Measurements from ENCODE around the gene ATG16L1.
"Not testable (repeated sequence)": the region's sequence is repeated elsewhere in the genome, so short reads cannot be mapped to it uniquely, and the experiment has no call there.

ATG16L1 gene

DNA sequence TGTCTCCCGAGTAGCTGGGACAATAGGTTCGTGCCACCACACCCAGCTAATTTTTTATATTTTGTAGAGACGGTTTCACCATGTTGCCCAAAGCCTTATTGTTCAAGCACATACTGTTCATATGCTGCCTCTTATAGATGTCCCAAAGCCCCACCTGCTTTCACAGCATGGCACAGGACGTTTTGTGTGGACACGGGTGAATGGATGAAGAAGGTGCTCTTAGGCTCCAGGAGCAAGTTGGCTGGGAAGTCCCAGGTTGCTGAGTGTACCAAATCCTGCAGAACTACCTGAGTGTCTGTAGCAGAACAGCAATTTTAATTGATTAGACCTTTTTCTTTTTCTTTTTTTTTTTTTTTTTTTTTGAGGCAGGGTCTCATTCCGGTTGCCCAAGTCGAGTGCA is 45.6 kb downstream of the ATG16L1 start:
- no peak for DNase-seq

DNA sequence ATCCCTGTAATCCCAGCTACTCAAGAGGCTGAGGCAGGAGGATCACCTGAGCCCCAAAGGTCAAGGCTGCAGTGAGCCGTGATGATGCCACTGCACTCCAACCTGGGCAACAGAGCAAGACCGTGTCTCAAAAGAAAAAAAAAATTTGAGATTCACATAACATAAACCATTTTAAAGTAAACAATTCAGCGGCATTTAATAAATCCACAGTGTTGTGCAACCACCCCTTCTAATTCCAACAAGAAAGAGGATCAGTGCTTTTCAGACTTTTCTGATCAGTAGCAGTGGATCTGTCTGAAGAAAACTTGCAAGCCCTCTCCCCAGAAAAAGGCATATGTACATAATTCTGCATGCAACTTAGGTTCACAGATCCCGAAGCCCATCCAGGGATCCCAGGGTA is 48.9 kb downstream of the ATG16L1 start:
- DNase-seq, result no peak

DNA sequence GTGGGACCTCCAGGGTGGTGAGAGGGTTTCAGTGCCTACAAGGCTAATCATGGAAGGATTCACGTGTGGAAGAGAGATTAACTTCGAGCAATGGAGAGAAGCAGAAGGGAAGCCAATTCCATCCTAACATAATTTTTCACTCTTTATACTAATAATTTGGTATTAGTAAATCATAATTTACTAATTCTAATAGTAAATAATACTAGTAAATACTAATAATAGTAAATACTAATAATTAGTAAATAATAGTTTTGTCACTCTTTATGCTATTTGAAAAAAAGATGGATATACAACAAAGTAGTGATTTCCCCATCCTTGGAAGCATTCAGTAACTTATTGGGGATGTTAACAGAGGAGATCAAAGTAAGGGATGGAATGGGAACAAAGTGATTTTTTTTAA is 49.8 kb downstream of the ATG16L1 start:
- DNase-seq, result no peak

DNA sequence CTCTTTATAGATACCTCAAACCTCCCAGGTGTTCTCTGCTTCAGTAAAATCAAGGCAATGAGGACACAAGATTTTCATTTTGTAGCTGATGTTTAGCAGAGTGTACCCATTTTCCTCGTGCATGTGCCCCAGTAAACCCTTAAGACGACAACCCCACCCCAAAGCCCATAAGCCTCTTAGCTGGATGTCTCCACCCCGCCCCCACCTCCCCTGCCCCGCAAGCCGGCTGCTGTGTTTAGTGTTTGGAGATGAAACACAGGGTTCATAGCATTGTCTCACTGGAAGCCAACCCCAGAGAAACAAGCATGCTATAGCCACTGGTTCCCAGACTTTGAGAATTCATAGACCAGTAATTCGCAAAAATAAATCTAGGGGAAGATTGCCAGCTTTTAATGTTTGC is 50.3 kb downstream of the ATG16L1 start:
- DNase-seq, result no peak

DNA sequence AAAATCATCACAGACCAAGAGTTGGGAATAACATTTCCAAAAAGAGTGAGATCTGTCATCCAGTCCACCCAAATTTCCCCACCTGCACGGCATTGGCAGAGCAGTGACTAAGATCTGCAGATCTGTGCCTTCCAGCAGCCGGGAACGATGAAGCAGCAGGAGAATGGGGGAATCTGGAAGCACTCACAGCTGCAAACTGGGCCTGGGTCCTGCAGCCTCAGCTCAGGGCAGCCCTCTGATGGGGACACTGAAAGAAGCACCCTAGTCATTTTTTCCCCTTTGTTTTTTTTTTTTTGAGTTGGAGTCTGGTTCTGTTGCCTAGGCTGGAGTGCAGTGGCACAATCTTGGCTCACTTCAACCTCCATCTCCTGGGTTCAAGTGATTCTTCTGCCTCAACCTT is 51.8 kb downstream of the ATG16L1 start:
- DNase-seq, result no peak

DNA sequence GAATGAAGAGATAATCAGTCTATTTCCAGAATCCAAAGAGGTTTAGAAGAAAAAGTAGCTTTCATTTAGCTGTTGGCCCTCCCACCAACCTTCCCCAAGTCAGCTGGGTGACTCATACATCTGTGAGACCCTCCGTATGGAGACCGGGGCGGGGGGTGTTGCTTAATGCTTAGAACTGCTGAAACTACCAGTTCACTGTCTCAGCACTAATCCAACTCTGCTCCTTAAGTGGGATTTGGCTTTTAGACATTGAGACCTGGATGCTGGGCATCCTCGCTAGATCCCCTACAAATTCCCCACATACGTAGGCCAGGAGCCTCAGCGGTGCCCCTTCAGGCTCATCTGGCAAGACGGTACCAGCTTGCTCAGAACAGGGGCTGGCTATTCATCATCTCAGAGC is 56.1 kb downstream of the ATG16L1 start, which contains the start of gene SAG:
TSS of gene SAG (plus strand) at position 252 of the 400 bp plus-strand sequence. CDS start 1,374 bp downstream, outside the sequence.
- DNase-seq, result no peak

DNA sequence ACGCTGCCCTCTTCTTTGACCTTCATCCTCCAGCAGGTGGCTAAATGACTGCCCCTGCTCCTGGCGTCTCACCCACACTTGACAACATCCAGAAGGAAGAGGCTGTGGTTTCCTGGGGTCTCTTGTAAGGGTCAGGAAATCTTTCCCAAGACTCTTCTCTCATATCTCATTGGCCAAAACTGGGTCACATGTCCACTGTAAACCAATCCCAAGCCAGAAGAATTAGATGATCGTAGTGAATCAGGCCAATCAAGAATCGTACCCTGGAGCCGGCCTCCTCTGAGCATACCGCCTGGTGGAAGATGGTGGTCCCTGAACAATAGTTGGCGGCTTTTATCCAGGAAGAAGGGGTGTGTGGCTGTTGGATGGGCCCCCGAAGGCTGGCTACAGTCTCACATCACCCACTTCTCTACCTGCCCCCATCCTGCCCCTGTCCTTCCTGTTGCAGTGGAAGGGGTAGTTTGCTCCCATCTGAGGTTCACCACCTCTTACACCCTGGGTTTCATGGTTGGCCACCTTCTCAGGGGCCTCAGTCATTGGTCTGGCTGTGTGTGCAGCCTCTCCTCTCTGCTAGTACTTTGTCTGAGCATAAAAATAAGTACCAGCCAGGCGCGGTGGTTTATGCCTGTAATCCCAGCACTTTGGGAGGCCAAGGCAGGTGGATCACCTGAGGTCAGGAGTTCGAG is 59.9 kb downstream of the ATG16L1 start:
- no peak for DNase-seq

DNA sequence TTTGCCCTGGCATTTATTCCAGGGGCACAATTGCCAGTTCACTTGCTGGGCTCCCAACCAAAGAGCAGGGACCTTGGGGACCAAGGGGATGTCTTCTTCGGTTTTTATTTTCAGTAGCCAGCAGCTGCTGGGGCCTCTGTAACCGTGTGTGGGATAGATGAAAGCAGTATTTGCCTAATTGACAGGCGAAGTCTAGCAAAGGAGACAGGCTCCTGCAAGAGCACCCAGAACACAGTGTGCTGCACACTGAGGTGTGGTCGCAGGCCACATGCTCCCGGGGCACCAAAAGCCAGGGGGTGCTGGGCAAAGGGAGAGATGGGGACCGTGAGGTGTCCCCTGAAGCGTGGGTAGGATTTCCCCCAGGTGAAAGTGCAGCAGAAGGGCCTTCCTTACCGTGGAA is 61.4 kb downstream of the ATG16L1 start:
- DNase-seq, result no peak

DNA sequence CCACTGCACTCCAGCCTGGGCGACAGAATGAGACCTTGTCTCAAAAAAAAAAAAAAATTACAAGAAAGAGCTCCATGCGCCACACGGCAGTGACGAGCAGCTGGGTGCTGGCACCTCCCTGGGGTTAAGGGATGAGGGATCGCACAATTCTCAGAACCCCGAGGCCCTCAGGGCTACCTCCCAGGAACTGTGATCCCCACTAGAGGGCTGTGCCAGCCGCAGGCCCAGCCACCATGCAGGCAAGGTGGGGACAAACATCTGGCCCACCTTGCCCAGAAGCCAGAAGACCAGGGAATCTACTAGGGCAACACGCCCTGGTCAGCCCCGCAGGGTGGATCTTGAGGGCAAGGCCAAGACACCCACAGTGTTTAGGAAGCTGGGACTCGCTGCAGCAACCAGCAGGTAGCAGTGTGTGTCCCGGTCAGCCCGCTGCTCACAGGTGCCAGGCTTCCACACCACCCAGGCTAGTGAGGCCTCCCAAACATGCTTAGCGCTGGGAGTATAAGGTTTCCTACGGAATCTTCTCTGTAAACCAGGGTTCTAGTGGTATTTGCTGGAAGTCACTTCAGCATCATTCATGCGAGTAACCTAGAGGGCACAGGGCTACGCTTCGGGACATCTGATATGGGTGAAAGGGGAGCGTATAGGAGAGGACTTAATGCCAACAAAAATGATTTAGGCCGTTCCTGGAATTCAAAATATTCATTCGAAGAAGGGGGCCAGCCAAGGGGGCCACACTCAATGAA is 62.9 kb downstream of the ATG16L1 start:
- DNase-seq, result no peak

DNA sequence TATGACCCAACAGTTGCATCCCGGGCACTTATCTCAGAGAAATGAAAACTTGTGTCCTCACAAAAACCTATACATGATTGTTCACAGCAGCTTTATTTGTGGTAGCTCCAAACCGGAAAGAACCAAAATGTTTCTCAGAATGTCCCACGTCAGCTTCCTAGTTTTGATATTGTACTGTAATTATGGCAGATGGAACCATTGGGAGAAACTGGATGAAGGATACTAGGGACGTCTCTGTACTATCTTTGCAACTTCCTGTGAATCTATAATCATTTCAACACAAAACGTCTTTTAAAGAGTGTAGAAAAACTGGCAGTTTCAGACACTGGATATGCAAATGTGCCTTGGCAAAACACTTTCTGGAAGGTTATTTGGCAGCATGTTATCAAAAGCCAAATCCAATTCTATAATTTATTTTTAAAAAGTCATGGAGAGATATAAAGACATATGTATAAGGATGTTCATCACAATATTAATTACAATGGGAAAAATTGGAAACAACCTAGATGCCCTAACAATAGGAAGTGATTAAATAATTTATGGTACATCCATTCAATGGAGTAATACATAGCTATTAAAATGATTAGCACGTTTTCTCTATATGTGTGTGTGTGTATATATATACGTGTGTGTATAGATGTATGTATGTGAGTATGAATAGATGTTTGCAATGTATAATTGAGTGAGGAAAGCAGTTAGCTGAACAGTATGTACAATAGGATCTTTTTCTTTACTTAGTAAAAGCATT is 65.9 kb downstream of the ATG16L1 start:
- no peak for DNase-seq

DNA sequence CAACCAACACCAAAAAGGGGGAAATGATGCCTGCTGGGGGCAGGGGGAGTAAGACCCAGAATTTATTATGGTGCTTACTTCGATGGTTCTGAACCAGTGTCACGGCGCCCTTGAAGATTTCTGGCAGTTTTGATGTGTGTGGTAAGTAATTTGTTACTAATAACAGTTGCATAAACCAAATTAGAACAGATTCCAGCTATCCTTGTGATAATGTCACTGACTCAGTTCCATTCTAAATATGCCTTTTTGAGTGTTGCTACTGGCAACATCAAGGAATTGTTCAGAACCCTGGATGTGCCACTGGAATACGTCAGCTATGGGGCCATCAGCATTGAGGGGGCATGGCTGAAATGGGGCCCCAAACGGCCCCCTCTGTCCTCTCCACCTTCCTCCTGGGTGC is 67.8 kb downstream of the ATG16L1 start:
- no peak for DNase-seq

DNA sequence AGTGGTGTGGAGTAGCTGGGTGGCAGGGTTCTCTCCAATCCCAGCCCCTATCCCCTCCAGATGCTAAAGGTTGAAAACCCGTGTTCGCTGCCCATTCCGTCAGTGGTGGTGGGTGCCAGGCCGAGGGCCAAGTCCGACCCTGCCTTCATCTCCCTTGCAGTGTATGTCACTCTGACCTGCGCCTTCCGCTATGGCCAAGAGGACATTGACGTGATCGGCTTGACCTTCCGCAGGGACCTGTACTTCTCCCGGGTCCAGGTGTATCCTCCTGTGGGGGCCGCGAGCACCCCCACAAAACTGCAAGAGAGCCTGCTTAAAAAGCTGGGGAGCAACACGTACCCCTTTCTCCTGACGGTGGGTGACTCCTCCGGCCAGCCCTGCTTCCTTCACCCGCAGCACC is 69.0 kb downstream of the ATG16L1 start:
- DNase-seq, result no peak

DNA sequence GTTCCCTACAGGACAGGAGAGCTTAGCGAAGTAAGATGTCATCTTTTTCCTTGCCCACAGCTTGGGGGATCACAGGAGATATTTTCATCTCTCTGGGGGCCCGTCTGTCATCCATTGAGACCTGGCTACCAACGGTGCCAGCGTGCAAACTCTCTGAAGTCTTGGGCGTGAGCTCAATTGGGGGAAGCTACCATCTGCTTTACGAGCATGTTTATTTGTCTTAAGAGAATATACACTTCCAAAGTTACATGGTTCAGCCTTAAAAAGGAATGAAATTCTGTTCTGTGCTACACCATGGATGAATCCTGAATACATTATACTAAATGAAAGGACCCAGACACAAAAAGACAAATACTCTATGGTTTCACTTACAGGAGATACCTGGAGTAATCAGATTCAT is 69.7 kb downstream of the ATG16L1 start:
- DNase-seq, result no peak

DNA sequence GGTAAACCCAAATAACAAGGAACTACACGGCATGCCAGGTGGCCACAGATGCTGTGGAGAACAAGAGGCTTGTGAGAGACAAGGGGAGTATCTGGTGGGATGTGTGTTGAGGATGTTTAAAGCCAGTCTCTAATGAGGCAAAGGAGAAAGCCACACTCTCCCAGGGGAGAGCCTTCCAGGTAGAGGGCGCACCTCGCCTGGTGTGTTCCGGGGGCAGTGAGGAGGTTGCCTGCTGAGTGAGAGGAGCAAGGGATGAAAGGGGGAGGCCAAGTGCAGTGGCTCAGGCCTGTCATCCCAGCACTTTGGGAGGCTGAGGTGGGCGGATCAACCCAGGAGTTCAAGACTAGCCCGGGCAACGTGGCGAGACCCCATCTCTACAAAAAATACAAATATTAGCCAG is 72.4 kb downstream of the ATG16L1 start:
- DNase-seq, result no peak

DNA sequence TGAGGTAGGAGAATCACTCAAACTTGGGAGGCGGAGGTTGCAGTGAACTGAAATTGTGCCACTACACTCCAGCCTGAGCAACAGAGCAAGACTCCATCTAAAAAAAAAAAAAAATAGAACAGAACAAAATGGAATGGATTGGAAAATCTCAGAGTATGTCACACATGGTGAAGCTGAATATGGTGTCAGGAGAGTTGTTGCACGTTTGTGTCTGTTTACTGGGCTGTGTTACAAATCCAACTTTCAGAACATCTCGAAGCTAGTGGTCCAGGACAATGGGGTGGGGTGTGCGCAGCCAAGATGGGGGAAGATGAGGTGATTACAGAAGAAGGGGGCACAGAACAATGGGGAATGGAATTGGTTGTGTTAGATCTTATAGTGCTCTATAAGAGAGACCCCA is 73.8 kb downstream of the ATG16L1 start:
- no peak for DNase-seq

DNA sequence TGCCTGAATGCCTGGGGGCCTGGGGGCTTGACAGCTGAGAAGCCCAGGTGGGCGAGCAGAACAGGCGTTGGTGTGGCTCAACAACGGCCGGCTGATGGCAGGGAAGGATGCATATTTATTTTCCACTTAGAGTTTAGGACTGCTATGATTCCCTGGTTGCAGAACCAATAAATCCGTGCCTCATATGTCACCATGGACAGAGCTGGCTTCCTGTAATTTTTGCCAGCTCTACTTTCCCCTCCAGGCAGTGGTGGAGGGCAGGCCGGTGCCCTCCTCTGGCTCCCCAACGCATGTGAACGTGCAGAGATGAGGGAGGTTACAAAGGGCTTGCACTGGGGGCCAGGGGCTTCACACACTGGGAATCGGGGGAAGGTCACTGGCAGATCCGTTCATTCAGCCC is 74.3 kb downstream of the ATG16L1 start:
- no peak for DNase-seq

DNA sequence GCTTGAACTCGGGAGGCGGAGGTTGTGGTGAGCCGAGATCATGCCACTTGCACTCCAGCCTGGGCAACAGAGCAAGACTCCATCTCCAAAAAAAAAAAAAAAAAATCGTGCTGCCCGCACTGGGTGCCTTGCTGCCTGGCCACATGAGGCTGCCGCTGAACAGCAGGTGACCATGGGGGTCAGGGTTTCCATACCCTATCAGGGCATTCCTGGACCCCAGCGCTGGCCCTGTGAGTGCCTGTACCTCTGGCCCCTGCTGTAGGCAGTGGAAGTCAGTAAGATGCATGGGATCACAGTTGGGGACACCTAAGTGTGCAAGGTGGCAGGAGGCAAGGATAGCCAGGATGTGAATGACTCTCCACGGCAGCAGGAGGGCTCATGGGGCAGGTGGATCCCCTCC is 75.0 kb downstream of the ATG16L1 start:
- no peak for DNase-seq

DNA sequence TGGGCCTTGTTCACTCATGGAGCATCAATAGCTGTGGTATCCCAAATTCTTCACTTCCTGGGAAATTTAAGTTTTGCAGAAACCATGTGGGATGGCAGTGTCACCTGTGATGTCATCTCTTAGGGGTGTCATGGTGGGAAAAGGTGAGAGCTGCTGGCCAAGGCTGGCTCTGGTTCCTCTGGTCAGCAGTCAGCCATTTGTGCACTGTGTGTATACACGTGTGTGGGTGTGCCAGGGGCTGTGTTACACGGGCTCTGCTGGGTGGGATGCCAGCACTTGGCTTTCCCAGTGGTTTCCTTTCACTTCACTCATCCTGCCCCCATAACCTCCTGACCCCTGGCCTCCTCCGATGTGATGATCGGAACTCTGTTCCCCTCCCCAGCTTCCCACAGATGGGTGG is 77.4 kb downstream of the ATG16L1 start:
- DNase-seq, result no peak

DNA sequence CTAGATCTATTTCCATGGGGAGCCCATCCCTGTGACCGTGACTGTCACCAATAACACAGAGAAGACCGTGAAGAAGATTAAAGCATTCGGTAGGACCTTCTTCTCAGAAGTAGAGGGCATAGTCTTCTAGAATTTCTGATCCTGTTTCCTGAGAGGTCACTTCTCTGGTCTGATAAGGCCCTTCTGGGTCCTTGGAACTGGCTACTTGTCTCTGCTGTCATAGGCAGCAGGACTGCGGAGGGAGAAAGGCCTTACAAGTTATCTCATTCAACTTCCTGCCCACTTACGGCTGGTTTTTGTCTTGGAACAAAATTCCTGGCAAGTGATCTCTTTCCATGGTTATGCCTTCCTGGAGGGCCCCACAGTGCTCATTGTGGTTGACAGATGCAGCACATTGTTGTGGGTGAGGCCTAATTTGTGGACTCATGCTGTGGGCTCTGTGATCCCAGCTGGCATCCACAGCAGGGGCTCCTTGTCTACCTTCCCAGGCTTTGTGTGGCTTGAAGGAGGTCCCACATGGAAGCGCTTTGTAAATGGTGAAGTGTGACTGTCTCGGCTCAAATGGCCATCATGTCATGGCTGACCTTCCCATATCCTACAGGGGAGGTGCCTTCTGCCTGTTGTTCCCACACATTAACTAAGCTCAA is 78.1 kb downstream of the ATG16L1 start:
- no peak for DNase-seq

DNA sequence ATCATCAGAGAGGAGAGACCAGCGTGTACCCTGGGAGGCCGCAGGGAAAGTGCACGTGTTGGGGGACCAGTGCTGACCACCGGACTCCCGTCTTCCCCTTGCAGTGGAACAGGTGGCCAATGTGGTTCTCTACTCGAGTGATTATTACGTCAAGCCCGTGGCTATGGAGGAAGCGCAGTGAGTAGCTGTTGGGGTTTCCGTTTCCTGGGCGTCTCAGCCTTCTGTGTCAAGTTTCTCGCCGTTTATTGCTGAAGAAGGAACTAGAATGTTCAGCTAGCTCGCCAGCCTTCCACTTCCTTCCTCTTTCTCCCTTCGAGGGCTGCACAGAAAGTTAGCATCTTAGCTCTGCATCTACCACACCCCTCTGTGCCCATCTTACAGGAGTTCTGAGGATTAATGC is 80.1 kb downstream of the ATG16L1 start:
- DNase-seq, result peak; percentile 95

DNA sequence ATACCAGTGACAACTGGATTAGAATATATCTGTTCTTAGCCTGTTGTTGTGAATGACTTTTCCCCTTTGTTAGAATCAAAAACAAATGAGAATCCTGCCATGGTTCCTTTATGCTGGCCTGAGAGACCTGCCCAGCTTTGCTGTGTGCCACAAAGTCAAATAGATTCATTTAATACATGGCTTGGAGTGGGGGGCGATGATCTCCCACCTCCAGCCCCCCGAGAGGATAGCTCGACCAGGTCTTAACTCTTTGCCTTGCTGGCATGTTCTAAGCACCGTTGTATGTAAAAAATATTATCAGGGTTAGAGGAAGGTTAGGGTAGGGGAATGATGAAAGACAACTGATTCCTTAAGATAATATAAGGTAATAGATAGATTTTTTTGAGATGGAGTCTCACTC is 80.7 kb downstream of the ATG16L1 start:
- DNase-seq, result no peak

DNA sequence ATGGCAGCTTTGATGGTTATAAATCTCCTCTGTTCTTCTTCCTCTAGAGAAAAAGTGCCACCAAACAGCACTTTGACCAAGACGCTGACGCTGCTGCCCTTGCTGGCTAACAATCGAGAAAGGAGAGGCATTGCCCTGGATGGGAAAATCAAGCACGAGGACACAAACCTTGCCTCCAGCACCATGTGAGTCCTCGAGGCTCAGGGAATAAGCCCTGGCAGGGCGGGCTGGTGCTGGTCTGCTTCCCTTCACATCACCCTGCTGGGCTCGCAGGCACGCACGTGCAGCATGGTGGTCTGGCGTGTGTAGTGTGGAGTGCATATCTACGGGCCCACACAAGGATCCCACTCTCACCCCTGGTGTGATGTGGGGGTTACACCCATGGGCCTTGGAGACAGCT is 83.4 kb downstream of the ATG16L1 start:
- DNase-seq, result no peak

DNA sequence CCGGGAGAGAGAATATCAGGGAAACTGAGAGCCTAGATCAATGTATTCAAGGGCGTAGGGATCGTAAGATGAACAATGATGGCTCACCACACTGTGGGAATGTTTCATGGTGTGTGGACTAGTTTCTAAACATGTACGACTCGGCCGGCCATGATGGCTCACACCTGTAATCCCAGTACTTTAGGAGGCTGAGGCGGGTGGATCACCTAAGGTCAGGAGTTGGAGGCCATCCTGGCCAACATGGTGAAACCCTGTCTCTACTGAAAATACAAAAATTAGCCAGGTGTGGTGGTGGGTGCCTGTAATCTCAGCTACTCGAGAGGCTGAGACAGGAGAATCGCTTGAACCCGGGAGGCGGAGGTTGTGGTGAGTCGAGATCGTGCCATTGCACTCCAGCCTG is 84.6 kb downstream of the ATG16L1 start:
- DNase-seq, result not testable (repeated sequence)

DNA sequence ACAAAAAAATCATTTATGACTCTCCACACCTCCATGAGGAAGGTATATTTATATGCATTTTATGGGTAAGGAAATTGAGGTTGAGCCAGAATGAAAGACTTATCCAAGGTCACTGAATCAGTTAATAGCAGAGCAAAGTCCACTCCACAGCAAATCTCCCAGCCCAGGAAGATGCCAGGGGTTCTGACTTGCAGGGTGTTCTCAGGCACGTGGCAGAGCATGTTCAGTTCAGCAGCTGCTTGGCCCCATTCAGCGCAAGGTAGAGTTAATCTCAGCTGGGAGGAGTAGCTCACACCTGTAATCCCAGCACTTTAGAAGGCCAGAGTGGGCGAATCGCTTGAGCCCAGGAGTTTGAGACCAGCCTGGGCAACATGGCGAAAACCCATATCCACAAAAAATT is 85.1 kb downstream of the ATG16L1 start:
- no peak for DNase-seq
